DOHH2 (cell line): Measurements from ENCODE around the gene SGCD.

Experiments used
- H3F3A ChIP-seq: fragments of 200-600 bp; sonication (generic), shearing (Covaris generic); 2 replicates; pipeline ENCODE4 v1.6.0; 2016; ENCODE audit warnings: antibody characterized with exemption, mild to moderate bottlenecking; ENCODE audit not compliant: control insufficient read depth, insufficient read depth
- H3K27ac ChIP-seq: fragments of 200-600 bp; sonication (generic); 2 replicates; pipeline ENCODE4 v1.5.1; 2014; ENCODE audit warnings: low read depth, mild to moderate bottlenecking, low read length, moderate library complexity
- H3K27me3 ChIP-seq: fragments of 200-600 bp; sonication (generic); 2 replicates; pipeline ENCODE4 v1.6.1; 2014; ENCODE audit warnings: mild to moderate bottlenecking, low read length, mixed read lengths; ENCODE audit not compliant: control insufficient read depth
- H3K36me3 ChIP-seq: fragments of 200-600 bp; sonication (generic); 2 replicates; pipeline ENCODE4 v1.6.1; 2014; ENCODE audit warnings: mild to moderate bottlenecking, low read length, moderate library complexity, mixed read lengths; ENCODE audit not compliant: control insufficient read depth
- H3K4me1 ChIP-seq: fragments of 200-600 bp; sonication (generic); 2 replicates; pipeline ENCODE4 v1.6.1; 2014; ENCODE audit warnings: mild to moderate bottlenecking, low read length, mixed read lengths; ENCODE audit not compliant: control insufficient read depth
- H3K4me2 ChIP-seq: fragments of 200-600 bp; sonication (generic); 2 replicates; pipeline ENCODE4 v1.6.0; 2014; ENCODE audit warnings: mild to moderate bottlenecking, low read length, moderate library complexity
- H3K4me3 ChIP-seq: fragments of 200-600 bp; sonication (generic); 2 replicates; pipeline ENCODE4 v1.5.1; 2014; ENCODE audit warnings: mild to moderate bottlenecking, low read length, mixed read lengths
- H3K79me2 ChIP-seq: fragments of 200-600 bp; sonication (generic); 2 replicates; pipeline ENCODE4 v1.6.1; 2014; ENCODE audit warnings: mild to moderate bottlenecking, low read length, mixed read lengths; ENCODE audit not compliant: control insufficient read depth
- H3K9me2 ChIP-seq: fragments of 200-600 bp; sonication (generic); replicated peaks from 2 replicates; pipeline ENCODE4 v1.6.1; 2014; ENCODE audit warnings: mild to moderate bottlenecking, low read length, mixed read lengths; ENCODE audit not compliant: control insufficient read depth
- H3K9me3 ChIP-seq: fragments of 200-600 bp; sonication (generic); 2 replicates; pipeline ENCODE4 v1.6.1; 2014; ENCODE audit warnings: antibody characterized with exemption, low read length, mixed read lengths; ENCODE audit not compliant: control insufficient read depth, insufficient read depth
- H4K20me1 ChIP-seq: fragments of 200-600 bp; sonication (generic); 2 replicates; pipeline ENCODE4 v1.6.0; 2014; ENCODE audit warnings: low read depth, mild to moderate bottlenecking, antibody characterized with exemption, low read length, moderate library complexity; ENCODE audit not compliant: control insufficient read depth, insufficient read depth
- CTCF ChIP-seq: fragments of 200-600 bp; sonication (generic); IDR thresholded peaks from one replicate; pipeline ENCODE4 v1.5.1; 2014; ENCODE audit warnings: antibody characterized with exemption, mild to moderate bottlenecking, low read depth, low read length; ENCODE audit not compliant: poor library complexity, severe bottlenecking
- EZH2phosphoT487 ChIP-seq: fragments of 200-600 bp; sonication (generic); IDR thresholded peaks from 2 replicates; pipeline ENCODE4 v1.6.1; 2017; ENCODE audit warnings: borderline replicate concordance, mild to moderate bottlenecking, antibody characterized with exemption, low read length, moderate library complexity, mixed read lengths

Gene SGCD

GRCh38 chr5:156332245-156332644, 5.3 kb downstream of the SGCD start:
- TF ChIP-seq EZH2phosphoT487 (no peak), CTCF (no peak)
- Histone ChIP-seq H3K27me3 (no peaks in the 10 kb centered on the region), H3K9me2 (no peaks in the 10 kb centered on the region), H3F3A (no peaks in the 10 kb centered on the region), H3K4me1 (no peaks in the 10 kb centered on the region), H3K79me2 (no peaks in the 10 kb centered on the region), H4K20me1 (no peaks in the 10 kb centered on the region), H3K9me3 (no peaks in the 10 kb centered on the region), H3K4me2 (no peak overlapping the region), H3K4me3 (no peak overlapping the region), H3K36me3 (no peaks in the 10 kb centered on the region), H3K27ac (no peak overlapping the region)

- Histone ChIP-seq H3K9me3 (no peaks in the 10 kb centered on the region), H3K4me2 (no peak overlapping the region)
- no peak for TF ChIP-seq CTCF
- no peak for TF ChIP-seq EZH2phosphoT487
Measured at GRCh38 chr5:156339139-156339841, 12.3 kb downstream of the SGCD start.

GRCh38 chr5:156340893-156341292, 13.9 kb downstream of the SGCD start:
- Histone ChIP-seq H3K4me3 (no peak overlapping the region), H3K4me1 (no peaks in the 10 kb centered on the region), H3K79me2 (no peaks in the 10 kb centered on the region), H3F3A (no peaks in the 10 kb centered on the region), H3K27ac (no peak overlapping the region), H3K9me2 (no peaks in the 10 kb centered on the region), H4K20me1 (no peaks in the 10 kb centered on the region), H3K4me2 (no peak overlapping the region), H3K9me3 (no peaks in the 10 kb centered on the region), H3K27me3 (no peaks in the 10 kb centered on the region), H3K36me3 (no peaks in the 10 kb centered on the region)
- TF ChIP-seq CTCF (no peak), EZH2phosphoT487 (no peak)

More at GRCh38 chr5:156339139-156339841, 12.3 kb downstream of the SGCD start:
- no peaks in the 10 kb centered on the region for H4K20me1 ChIP-seq
- H3K27ac ChIP-seq = no peak overlapping the region
- no peaks in the 10 kb centered on the region for H3F3A ChIP-seq
- no peaks in the 10 kb centered on the region for H3K4me1 ChIP-seq
- H3K9me2 ChIP-seq = no peaks in the 10 kb centered on the region
- H3K4me3 ChIP-seq = no peak overlapping the region
- no peaks in the 10 kb centered on the region for H3K27me3 ChIP-seq
- H3K79me2 ChIP-seq = no peaks in the 10 kb centered on the region
- no peaks in the 10 kb centered on the region for H3K36me3 ChIP-seq
